IMR-90 (cell line): Measurements from ENCODE around the gene HSPA6. TPM values are rescaled to one million over a fixed set of nuclear protein-coding genes. Genes with fewer than 3 reads are reported as not detected.
A peak's percentile ranks its signal among the peaks of the same experiment; 100 is the strongest.

ENCODE experiments used
- ATAC-seq: fragments of 200-7000 bp; cut with Tn5 transposase; 2 replicates; pipeline ENCODE4 v1.9.1; 2020; ENCODE audit warnings: low read depth, mild to moderate bottlenecking, moderate library complexity
- BruUV-seq: library from RNA; stranded (reverse); fragments of 400-500 nt; replicated peaks from 2 replicates; lab custom pipeline; 2021; lab: Mats Ljungman, UMichigan
- CTCF ChIA-PET: fragments of 300-600 bp; formaldehyde crosslinking; extraction: SDS; loops from one replicate; lab custom pipeline; 2021; ENCODE audit warnings: antibody characterized with exemption; lab: Yijun Ruan, JAX
- POLR2A ChIA-PET: fragments of 300-600 bp; sonication (Branson Sonifier 250); formaldehyde crosslinking; loops from one replicate; lab custom pipeline; 2022; ENCODE audit warnings: antibody characterized with exemption; ENCODE audit not compliant: unreplicated experiment; lab: Charles Lee
- DNase-seq: peaks from one replicate; pipeline ENCODE4 v3.0.0; 2013
- H2AFZ ChIP-seq: replicated peaks from 2 replicates; pipeline ENCODE3; 2013; ENCODE audit warnings: low read length, mild to moderate bottlenecking; ENCODE audit not compliant: poor library complexity
- H2AK5ac ChIP-seq: 2 replicates; pipeline ENCODE4 v1.6.1; 2013; ENCODE audit warnings: low read depth, low read length, inconsistent platforms
- H2AK9ac ChIP-seq: replicated peaks from 2 replicates; pipeline ENCODE3; 2013; ENCODE audit warnings: mild to moderate bottlenecking, low read depth, low read length, moderate library complexity; ENCODE audit not compliant: poor library complexity
- H2BK120ac ChIP-seq: 2 replicates; pipeline ENCODE4 v1.6.1; 2013; ENCODE audit warnings: low read depth, low read length, inconsistent platforms
- H2BK15ac ChIP-seq: 3 replicates; pipeline ENCODE4 v1.6.1; 2013; ENCODE audit warnings: low read depth, low read length, inconsistent platforms
- H2BK20ac ChIP-seq: 2 replicates; pipeline ENCODE4 v1.6.1; 2013; ENCODE audit warnings: low read depth, mild to moderate bottlenecking, inconsistent platforms, low read length, moderate library complexity
- H2BK5ac ChIP-seq: 2 replicates; pipeline ENCODE4 v1.6.1; 2013; ENCODE audit warnings: mild to moderate bottlenecking, low read depth, low read length, inconsistent platforms; ENCODE audit not compliant: poor library complexity, severe bottlenecking
- H3K14ac ChIP-seq: replicated peaks from 2 replicates; pipeline ENCODE4 v1.6.1; 2013; ENCODE audit warnings: low read depth, low read length, inconsistent platforms
- H3K18ac ChIP-seq: 2 replicates; pipeline ENCODE4 v1.6.1; 2013; ENCODE audit warnings: low read depth, low read length, control low read depth
- H3K23ac ChIP-seq: 2 replicates; pipeline ENCODE4 v1.6.1; 2013; ENCODE audit warnings: low read depth, low read length, inconsistent platforms
- H3K27ac ChIP-seq: 2 replicates; pipeline ENCODE4 v1.5.1; 2013; ENCODE audit warnings: mild to moderate bottlenecking, control low read depth, low read length; ENCODE audit not compliant: insufficient read depth
- H3K27me3 ChIP-seq: 2 replicates; pipeline ENCODE4 v1.6.1; 2013; ENCODE audit warnings: low read length; ENCODE audit not compliant: control insufficient read depth, insufficient read depth
- H3K36me3 ChIP-seq: 2 replicates; pipeline ENCODE4 v1.6.1; 2013; ENCODE audit warnings: low read length, mixed read lengths; ENCODE audit not compliant: control insufficient read depth, insufficient read depth
- H3K4ac ChIP-seq: 2 replicates; pipeline ENCODE4 v1.6.1; 2013; ENCODE audit warnings: low read depth, low read length, inconsistent platforms
- H3K4me1 ChIP-seq: 2 replicates; pipeline ENCODE4 v1.6.1; 2013; ENCODE audit warnings: low read length, mixed read lengths; ENCODE audit not compliant: control insufficient read depth, insufficient read depth
- H3K4me2 ChIP-seq: 2 replicates; pipeline ENCODE4 v1.6.1; 2013; ENCODE audit warnings: low read depth, mild to moderate bottlenecking, control low read depth, low read length, moderate library complexity
- H3K4me3 ChIP-seq: 2 replicates; pipeline ENCODE4 v1.5.1; 2013; ENCODE audit warnings: low read depth, mild to moderate bottlenecking, control low read depth, low read length, moderate library complexity; ENCODE audit not compliant: insufficient read depth
- H3K56ac ChIP-seq: 2 replicates; pipeline ENCODE4 v1.6.1; 2013; ENCODE audit warnings: low read length, inconsistent platforms; ENCODE audit not compliant: insufficient read depth; ENCODE audit errors: extremely low read depth
- H3K79me1 ChIP-seq, 2 experiments: 2 replicates each; pipeline ENCODE4 v1.6.1; 2013; ENCODE audit warnings: low read length in 2 of 2, inconsistent platforms in 1 of 2, low read depth in 1 of 2
- H3K9ac ChIP-seq: 2 replicates; pipeline ENCODE4 v1.6.1; 2013; ENCODE audit warnings: low read depth, low read length, control low read depth
- H3K9me1 ChIP-seq: 2 replicates; pipeline ENCODE4 v1.6.1; 2013; ENCODE audit warnings: low read length, inconsistent platforms; ENCODE audit not compliant: insufficient read depth
- H3K9me3 ChIP-seq: 2 replicates; pipeline ENCODE4 v1.6.1; 2013; ENCODE audit warnings: low read length; ENCODE audit not compliant: control insufficient read depth, insufficient read depth
- H4K20me1 ChIP-seq: 2 replicates; pipeline ENCODE4 v1.6.1; 2013; ENCODE audit warnings: low read length, inconsistent platforms; ENCODE audit not compliant: insufficient read depth
- H4K5ac ChIP-seq: 2 replicates; pipeline ENCODE4 v1.6.1; 2013; ENCODE audit warnings: mild to moderate bottlenecking, low read depth, low read length, control low read depth
- H4K8ac ChIP-seq, 2 experiments: 2 replicates each; pipeline ENCODE4 v1.6.1; 2013; ENCODE audit warnings: low read depth in 2 of 2, low read length in 2 of 2, control low read depth in 1 of 2, inconsistent platforms in 1 of 2
- H4K91ac ChIP-seq: 2 replicates; pipeline ENCODE4 v1.6.1; 2013; ENCODE audit warnings: low read depth, low read length, inconsistent platforms; ENCODE audit not compliant: insufficient read depth
- CHD1 ChIP-seq: IDR thresholded peaks from 2 replicates; pipeline ENCODE4 v1.6.1; 2012; ENCODE audit warnings: low read depth, low read length, improper control_type of control experiment
- NFE2L2 ChIP-seq: fragments of 150-350 bp; IDR thresholded peaks from 2 replicates; pipeline ENCODE4 v1.6.1; 2016; ENCODE audit warnings: low read depth, mild to moderate bottlenecking, low read length
- RFX5 ChIP-seq: IDR thresholded peaks from 2 replicates; pipeline ENCODE4 v1.8.0; 2012; ENCODE audit warnings: low read depth, mild to moderate bottlenecking, low read length, moderate library complexity
- SMC3 ChIP-seq: fragments of 150-350 bp; IDR thresholded peaks from 2 replicates; pipeline ENCODE4 v1.6.1; 2016; ENCODE audit warnings: low read depth, mild to moderate bottlenecking, antibody characterized with exemption, low read length, moderate library complexity
- WGBS, 2 experiments: methylation state at CpG; one replicate each; pipeline versions ENCODE4 v1.1.5 to v1.1.7; 2013; ENCODE audit warnings: missing lambda C conversion rate in 2 of 2; ENCODE audit not compliant: insufficient read length in 1 of 2; ENCODE audit errors: extremely low coverage in 2 of 2; 5-methylcytosine and 5-hydroxymethylcytosine counted together
- dilution Hi-C: fragments of 300-500 bp; cut with HindIII; formaldehyde crosslinking; loops from one replicate; pipeline ENCODE4 v1.14.3; 2018; ENCODE audit warnings: low sequenced_read_pairs; ENCODE audit not compliant: unreplicated experiment
- in situ Hi-C: fragments of 300-500 bp; cut with MboI; formaldehyde crosslinking; loops from 3 replicates; pipeline ENCODE4 v1.14.3; 2019; ENCODE audit warnings: low sequenced_read_pairs, inconsistent platforms, mixed read lengths
- intact Hi-C: fragments of 100-400 bp; cut with micrococcal nuclease; formaldehyde crosslinking; loops from 2 replicates; pipeline ENCODE4 v1.10.0; 2022
- polyA plus RNA-seq, 3 experiments: library from polyadenylated mRNA; depleted of rRNA; stranded (reverse); fragments of >200 nt; gene quantifications; 2 replicates each; pipeline ENCODE4 v1.2.3, GENCODE V29; 2012; ENCODE audit warnings: low replicate concordance in 1 of 3
- total RNA-seq: library from RNA; depleted of rRNA; stranded (reverse); fragments of >200 nt; gene quantifications from 2 replicates; pipeline ENCODE4 v1.2.3, GENCODE V29; 2012

HSPA6 gene
- total and polyA plus RNA-seq, 2 of the 4 experiments (the other 2 are of a cell fraction): 0.54 to 0.67 TPM

- Histone ChIP-seq H2BK120ac (no peak overlapping the region), H2AK9ac (no peak overlapping the region), H3K56ac (no peak overlapping the region), H4K8ac (no peak overlapping the region), H3K4me3 (no peak overlapping the region), H2AFZ (no peak overlapping the region), H4K5ac (no peak overlapping the region), H3K4ac (no peak overlapping the region), H3K14ac (no peak overlapping the region), H3K18ac (no peak overlapping the region), H4K91ac (no peak overlapping the region), H3K23ac (no peak overlapping the region), H3K9ac (no peak overlapping the region), H4K20me1 (no peaks in the 10 kb centered on the region), H3K36me3 (no peaks in the 10 kb centered on the region), H2BK15ac (no peak overlapping the region), H3K27ac (no peak overlapping the region), H3K79me1 (no peaks in the 10 kb centered on the region), H3K27me3 (peaks cover 9% of the 10 kb centered on the region), H3K9me1 (0 out of 2 replicates have a peak, but pooled peaks cover 5% of the 10 kb centered on the region), H3K9me3 (no peaks in the 10 kb centered on the region), H2AK5ac (no peak overlapping the region), H3K4me1 (peaks cover 3% of the 10 kb centered on the region), H2BK5ac (no peak overlapping the region), H3K4me2 (no peak overlapping the region), H2BK20ac (no peak overlapping the region)
- in situ Hi-C loops (no loop called here), dilution Hi-C loops (no loop called here), intact Hi-C loops (no loop called here)
- no peak for ATAC-seq
- ChIA-PET CTCF (no interaction called here), POLR2A (no interaction called here)
- peak; percentile 24 for DNase-seq
- no CpG with 5 or more reads among the region's 1 CpG for WGBS, 2 experiments
- no TSS peak for BruUV-seq
- no peak for TF ChIP-seq SMC3
- no peak for TF ChIP-seq CHD1
- no peak for TF ChIP-seq NFE2L2
- no peak for TF ChIP-seq RFX5
Measured at GRCh38 chr1:161502641-161503393, 21.5 kb upstream of the HSPA6 start.
